ENCODE results near the gene AQP2.

Gene AQP2

DNA sequence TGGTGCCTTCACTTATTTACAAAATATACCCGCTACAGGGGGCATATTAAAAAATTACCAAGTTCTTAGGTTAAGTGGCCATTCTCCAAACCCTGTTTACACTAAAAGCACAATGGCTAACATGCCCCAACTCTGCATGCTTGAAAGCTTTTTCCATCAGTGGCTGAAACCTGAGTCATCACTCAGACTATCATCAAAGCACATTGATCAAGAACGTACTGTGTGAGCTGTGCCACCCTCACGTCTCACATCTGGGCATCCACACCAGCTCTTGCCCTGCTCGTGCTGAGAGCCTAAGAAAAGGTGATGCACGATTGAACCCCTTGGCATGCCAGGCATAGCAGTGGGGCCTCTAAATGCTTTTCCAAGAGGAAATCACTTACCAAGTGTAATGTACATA is 35.4 kb downstream of the AQP2 start:
- TF ChIP-seq POLR2AphosphoS5 (IDR thresholded peaks at IDR 0.05; ENCODE audit: low read depth, low read length) (no peak), FOXP2 (optimal IDR thresholded peaks at IDR 0.05; ENCODE audit: borderline replicate concordance, extremely low read depth, extremely low read length, insufficient read depth) (no peak), TAF1 (IDR thresholded peaks at IDR 0.05; ENCODE audit: borderline replicate concordance, insufficient read depth, low read length) (no peak), SIN3A (IDR thresholded peaks at IDR 0.05; ENCODE audit: borderline replicate concordance, insufficient read depth, low read length) (no peak)
- TF ChIP-seq, protein P1, sequence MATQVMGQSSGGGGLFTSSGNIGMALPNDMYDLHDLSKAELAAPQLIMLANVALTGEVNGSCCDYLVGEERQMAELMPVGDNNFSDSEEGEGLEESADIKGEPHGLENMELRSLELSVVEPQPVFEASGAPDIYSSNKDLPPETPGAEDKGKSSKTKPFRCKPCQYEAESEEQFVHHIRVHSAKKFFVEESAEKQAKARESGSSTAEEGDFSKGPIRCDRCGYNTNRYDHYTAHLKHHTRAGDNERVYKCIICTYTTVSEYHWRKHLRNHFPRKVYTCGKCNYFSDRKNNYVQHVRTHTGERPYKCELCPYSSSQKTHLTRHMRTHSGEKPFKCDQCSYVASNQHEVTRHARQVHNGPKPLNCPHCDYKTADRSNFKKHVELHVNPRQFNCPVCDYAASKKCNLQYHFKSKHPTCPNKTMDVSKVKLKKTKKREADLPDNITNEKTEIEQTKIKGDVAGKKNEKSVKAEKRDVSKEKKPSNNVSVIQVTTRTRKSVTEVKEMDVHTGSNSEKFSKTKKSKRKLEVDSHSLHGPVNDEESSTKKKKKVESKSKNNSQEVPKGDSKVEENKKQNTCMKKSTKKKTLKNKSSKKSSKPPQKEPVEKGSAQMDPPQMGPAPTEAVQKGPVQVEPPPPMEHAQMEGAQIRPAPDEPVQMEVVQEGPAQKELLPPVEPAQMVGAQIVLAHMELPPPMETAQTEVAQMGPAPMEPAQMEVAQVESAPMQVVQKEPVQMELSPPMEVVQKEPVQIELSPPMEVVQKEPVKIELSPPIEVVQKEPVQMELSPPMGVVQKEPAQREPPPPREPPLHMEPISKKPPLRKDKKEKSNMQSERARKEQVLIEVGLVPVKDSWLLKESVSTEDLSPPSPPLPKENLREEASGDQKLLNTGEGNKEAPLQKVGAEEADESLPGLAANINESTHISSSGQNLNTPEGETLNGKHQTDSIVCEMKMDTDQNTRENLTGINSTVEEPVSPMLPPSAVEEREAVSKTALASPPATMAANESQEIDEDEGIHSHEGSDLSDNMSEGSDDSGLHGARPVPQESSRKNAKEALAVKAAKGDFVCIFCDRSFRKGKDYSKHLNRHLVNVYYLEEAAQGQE (IDR thresholded peaks at IDR 0.05; ENCODE audit: insufficient read depth in 1 of 2, low read depth in 2 of 2, low read length in 2 of 2): no peak

DNA sequence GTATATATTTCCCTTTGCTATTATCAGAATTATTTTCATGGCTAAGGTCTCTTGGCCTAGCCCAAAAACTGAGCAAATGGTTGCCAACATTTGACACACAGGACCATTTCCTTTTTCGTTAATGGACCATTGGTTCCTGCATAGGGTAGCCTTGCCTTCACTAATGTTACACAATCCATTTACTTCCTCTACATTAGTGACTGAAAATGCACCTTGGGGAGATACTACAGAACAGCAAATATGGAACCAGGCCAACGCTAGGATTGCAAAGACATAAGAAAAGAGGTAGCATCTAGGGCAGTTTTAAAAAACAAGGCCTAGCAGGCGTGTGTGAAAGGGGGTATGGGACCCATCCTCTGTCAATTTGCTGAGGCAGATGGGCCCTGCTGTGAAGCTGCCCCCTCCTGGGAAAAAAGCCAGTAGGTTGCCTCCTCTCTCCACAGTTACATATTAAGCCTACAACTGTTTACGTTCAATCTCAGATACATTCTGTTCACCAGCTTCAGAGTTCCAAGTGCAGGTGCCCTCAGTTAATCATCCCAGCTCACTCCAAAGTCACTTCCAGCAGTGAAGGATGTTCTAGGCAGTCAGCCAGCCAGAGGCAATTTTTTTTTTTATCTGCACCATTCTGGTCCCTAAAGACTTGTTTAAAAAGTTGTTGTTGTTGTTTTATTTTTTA is 37.2 kb downstream of the AQP2 start:
- TF ChIP-seq FOXP2 (optimal IDR thresholded peaks at IDR 0.05; ENCODE audit: borderline replicate concordance, extremely low read depth, extremely low read length, insufficient read depth) (no peak), TAF1 (IDR thresholded peaks at IDR 0.05; ENCODE audit: borderline replicate concordance, insufficient read depth, low read length) (no peak), POLR2AphosphoS5 (IDR thresholded peaks at IDR 0.05; ENCODE audit: low read depth, low read length) (no peak), SIN3A (IDR thresholded peaks at IDR 0.05; ENCODE audit: borderline replicate concordance, insufficient read depth, low read length) (no peak)
- TF ChIP-seq, protein P1 (IDR thresholded peaks at IDR 0.05; ENCODE audit: insufficient read depth in 1 of 2, low read depth in 2 of 2, low read length in 2 of 2): no peak

DNA sequence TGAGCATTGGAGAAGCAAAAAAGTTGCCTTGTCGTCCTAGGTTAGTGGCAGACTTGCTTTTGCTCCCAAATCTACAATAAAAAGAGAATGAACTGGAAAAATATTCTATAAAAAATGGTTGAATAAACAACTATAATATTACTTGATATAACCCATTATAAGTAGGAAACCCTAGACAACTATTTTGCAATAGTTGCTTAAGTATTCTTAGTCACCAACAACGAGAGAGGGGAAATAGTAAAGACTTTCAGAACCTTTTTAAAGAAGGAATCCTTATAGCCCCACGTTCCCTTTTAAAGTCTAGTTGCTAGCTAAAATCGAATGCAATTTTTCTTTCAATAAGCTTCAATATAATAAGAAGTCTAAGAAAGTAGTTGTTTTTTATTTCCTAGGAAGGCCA is 39.7 kb downstream of the AQP2 start:
- TF ChIP-seq, protein P1 (IDR thresholded peaks at IDR 0.05; ENCODE audit: insufficient read depth in 1 of 2, low read depth in 2 of 2, low read length in 2 of 2): no peak
- TF ChIP-seq TAF1 (IDR thresholded peaks at IDR 0.05; ENCODE audit: borderline replicate concordance, insufficient read depth, low read length) (no peak), FOXP2 (optimal IDR thresholded peaks at IDR 0.05; ENCODE audit: borderline replicate concordance, extremely low read depth, extremely low read length, insufficient read depth) (no peak), SIN3A (IDR thresholded peaks at IDR 0.05; ENCODE audit: borderline replicate concordance, insufficient read depth, low read length) (no peak), POLR2AphosphoS5 (IDR thresholded peaks at IDR 0.05; ENCODE audit: low read depth, low read length) (no peak)

GRCh38 chr12:49998453-49998852 is 47.9 kb downstream of the AQP2 start:
- TF ChIP-seq FOXP2 (optimal IDR thresholded peaks at IDR 0.05; ENCODE audit: borderline replicate concordance, extremely low read depth, extremely low read length, insufficient read depth) (no peak), TAF1 (IDR thresholded peaks at IDR 0.05; ENCODE audit: borderline replicate concordance, insufficient read depth, low read length) (no peak), SIN3A (IDR thresholded peaks at IDR 0.05; ENCODE audit: borderline replicate concordance, insufficient read depth, low read length) (no peak), POLR2AphosphoS5 (IDR thresholded peaks at IDR 0.05; ENCODE audit: low read depth, low read length) (no peak)
- TF ChIP-seq, protein P1 (IDR thresholded peaks at IDR 0.05; ENCODE audit: insufficient read depth in 1 of 2, low read depth in 2 of 2, low read length in 2 of 2): no peak

Measured in PFSK-1 (cell line).